Choroid plexus epithelial cell (primary cell): ENCODE results near the gene PDLIM7.
"Not testable (repeated sequence)": the region's sequence is repeated elsewhere in the genome, so short reads cannot be mapped to it uniquely, and the experiment has no call there.

Experiments used
- DNase-seq: peaks from one replicate; pipeline ENCODE4 v3.0.0-alpha.2; 2010; ENCODE audit warnings: low read depth
- H3K4me3 ChIP-seq: 2 replicates; pipeline ENCODE4 v1.5.1; 2011; ENCODE audit warnings: low read depth, mild to moderate bottlenecking, control low read depth, low read length, moderate library complexity
- CTCF ChIP-seq: conservative IDR thresholded peaks from 2 replicates; pipeline ENCODE4 v1.5.1; 2011; ENCODE audit warnings: low read depth, mild to moderate bottlenecking, control low read depth, inconsistent platforms, low read length, moderate library complexity

PDLIM7 gene

GRCh38 chr5:177489119-177489716 is 8.2 kb downstream of the PDLIM7 start:
- DNase-seq, result no peak
- H3K4me3 ChIP-seq, result no peak overlapping the region
- peak; percentile 22 for TF ChIP-seq CTCF

DNA sequence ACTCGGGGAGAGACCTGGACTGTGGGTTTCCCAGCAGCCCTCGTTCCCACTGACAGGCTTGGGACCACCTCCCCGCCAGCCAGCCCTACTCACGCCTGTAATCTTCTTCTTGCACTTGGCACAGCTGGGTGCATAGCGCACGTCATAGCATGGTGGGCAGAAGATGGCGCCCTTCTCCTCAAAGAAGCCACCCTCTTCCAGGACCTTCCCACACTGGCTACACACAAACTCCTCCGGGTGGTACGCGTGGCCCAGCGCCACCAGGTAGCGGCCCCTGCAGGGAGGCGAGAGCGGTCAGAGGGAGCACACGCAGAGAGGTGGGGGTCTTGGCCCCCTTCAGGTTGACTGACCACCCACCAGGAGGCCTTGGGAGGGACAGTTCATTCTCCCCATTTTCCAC is 9.4 kb downstream of the PDLIM7 start:
- no peak for DNase-seq
- H3K4me3 ChIP-seq, result no peak overlapping the region
- no peak for TF ChIP-seq CTCF

GRCh38 chr5:177487144-177487543 is 10.3 kb downstream of the PDLIM7 start:
- no peak for DNase-seq
- H3K4me3 ChIP-seq, result no peak overlapping the region
- no peak for TF ChIP-seq CTCF

- H3K4me3 ChIP-seq, result no peak overlapping the region
- no peak for DNase-seq
- TF ChIP-seq CTCF, result no peak
Measured at GRCh38 chr5:177486256-177486655, 11.1 kb downstream of the PDLIM7 start.

DNA sequence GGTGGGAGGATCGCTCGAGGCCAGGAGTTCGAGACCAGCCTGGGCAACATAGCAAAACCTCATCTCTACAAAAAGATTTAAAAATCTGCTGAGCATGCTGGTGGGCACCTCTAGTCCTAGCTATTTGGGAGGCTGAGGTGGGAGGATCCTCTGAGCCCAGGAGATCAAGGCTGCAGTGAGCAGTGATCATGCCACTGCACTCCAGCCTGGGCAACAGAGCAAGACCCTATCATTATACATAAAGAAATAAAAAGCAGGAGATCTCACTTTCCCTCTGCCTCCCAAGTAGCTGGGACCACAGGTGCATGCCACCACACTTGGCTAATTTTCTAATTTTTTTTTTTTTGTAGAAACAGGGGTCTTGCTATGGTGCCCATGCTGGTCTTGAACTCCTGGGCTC is 11.7 kb downstream of the PDLIM7 start:
- DNase-seq, H3K4me3 ChIP-seq: not testable (repeated sequence)

DNA sequence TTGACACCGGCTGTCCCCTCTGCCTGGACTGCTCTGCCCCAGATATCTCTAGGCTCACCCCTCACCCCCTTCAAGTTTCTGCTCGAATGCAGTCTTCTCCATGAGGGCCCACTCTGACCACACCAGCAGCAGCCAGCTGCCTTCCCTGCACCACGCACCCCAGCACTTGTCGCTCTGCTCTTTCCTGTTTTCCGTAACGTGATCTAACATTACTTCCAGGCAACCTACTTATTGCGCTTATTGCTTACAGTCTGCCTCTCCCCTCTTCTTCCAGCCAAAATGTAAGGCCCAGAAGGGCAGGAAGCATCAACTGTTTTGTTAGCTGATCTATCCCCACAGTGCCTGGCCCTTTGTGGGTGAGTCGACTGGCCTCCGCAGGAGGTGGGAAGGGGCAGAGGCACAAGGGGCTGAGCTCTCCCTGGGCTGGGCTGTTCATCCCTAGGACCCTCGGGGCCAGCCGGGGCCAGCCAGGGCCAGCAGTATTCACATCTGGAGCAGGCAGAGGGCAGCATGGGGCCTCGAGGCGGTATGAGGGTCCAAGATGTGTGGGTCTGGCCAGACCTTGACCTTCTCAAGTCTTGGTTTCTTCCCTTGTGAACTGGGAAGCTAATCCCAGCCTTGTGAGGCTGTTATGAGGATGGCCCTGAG is 12.4 kb downstream of the PDLIM7 start:
- peak; percentile 47 for DNase-seq
- no peak for TF ChIP-seq CTCF
- H3K4me3 ChIP-seq, result no peak overlapping the region

DNA sequence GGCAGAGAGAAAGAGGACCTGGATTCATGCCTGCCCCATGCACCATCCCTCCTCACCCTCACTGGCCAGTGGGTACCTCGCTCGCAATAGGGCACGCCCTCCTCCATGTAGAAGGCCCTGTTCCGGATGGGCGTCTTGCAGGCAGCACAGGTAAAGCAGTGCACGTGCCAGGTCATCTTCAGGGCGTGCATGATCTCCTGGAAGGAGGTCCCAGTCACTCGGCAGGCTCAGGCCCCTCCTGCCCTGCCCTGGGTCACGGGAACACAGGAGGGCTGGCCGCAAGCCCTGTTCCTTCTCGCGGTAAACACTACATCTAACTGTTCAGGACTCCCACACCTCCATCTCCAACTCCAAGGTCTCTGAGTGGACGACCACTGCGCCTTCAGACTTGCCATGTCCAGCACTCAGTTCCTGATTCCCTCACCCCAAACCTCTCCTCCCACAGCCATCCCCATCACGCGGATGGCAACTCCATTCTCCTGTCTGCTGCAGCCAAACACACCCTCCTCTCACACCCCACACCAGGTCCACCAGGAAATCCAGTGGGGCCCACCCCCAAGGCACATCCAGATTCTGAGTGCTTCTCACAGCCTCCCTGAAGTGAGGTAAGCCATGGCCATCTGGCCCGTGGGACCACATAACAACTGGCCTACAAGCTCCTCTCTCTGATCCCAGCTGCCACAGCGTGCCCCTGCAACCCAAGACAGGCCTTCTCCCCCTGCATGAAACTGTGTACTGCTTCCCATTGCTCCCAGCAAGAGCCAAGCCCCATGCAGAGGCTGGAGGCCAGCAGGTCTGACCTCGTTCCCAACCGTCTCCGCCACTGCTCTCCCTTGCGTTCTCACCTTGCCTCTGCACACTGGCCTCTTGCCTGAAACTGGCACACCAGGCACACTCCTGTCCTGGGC is 13.2 kb downstream of the PDLIM7 start:
- DNase-seq, result peak; percentile 50
- no peak for TF ChIP-seq CTCF
- no peak overlapping the region for H3K4me3 ChIP-seq
